HG03432 (cell line): ENCODE results near the gene ADAMTS2.

Experiments
- ATAC-seq: cut with Tn5 transposase; IDR thresholded peaks from one replicate; pipeline ENCODE4 v1.9.1; 2021; ENCODE audit warnings: mild to moderate bottlenecking, moderate library complexity; ENCODE audit not compliant: unreplicated experiment

The ADAMTS2 gene

GRCh38 chr5:179131321-179131835, 213.9 kb downstream of the ADAMTS2 start:
- no peak for ATAC-seq

- ATAC-seq: no peak
Observed at GRCh38 chr5:179130101-179130681, 215.1 kb downstream of the ADAMTS2 start.

GRCh38 chr5:179129607-179130071, 215.6 kb downstream of the ADAMTS2 start:
- no peak for ATAC-seq

- no peak for ATAC-seq
Observed at GRCh38 chr5:179128976-179129375, 216.3 kb downstream of the ADAMTS2 start.

- no peak for ATAC-seq
Observed at GRCh38 chr5:179128041-179128365, 217.3 kb downstream of the ADAMTS2 start.

GRCh38 chr5:179127136-179128040, 217.9 kb downstream of the ADAMTS2 start:
- ATAC-seq: no peak

GRCh38 chr5:179126506-179126991, 218.7 kb downstream of the ADAMTS2 start:
- ATAC-seq: no peak

- no peak for ATAC-seq
Observed at GRCh38 chr5:179125789-179126505, 219.3 kb downstream of the ADAMTS2 start.

- ATAC-seq: no peak
Observed at GRCh38 chr5:179124853-179125788, 220.1 kb downstream of the ADAMTS2 start.

GRCh38 chr5:179124273-179124852, 220.9 kb downstream of the ADAMTS2 start:
- ATAC-seq: no peak

GRCh38 chr5:179123491-179124272, 221.6 kb downstream of the ADAMTS2 start:
- no peak for ATAC-seq

GRCh38 chr5:179123109-179123426, 222.2 kb downstream of the ADAMTS2 start:
- no peak for ATAC-seq

GRCh38 chr5:179122411-179123108, 222.7 kb downstream of the ADAMTS2 start:
- ATAC-seq: no peak

- no peak for ATAC-seq
Observed at GRCh38 chr5:179121667-179122111, 223.6 kb downstream of the ADAMTS2 start.

- ATAC-seq: no peak
Observed at GRCh38 chr5:179120951-179121666, 224.2 kb downstream of the ADAMTS2 start.

- ATAC-seq: no peak
Observed at GRCh38 chr5:179120421-179120861, 224.8 kb downstream of the ADAMTS2 start.

GRCh38 chr5:179119415-179120170, 225.7 kb downstream of the ADAMTS2 start:
- ATAC-seq: no peak
